ENCODE measurements around the gene MSRB3. TPM values are rescaled to one million over a fixed set of nuclear protein-coding genes. Genes with fewer than 3 reads are reported as not detected.

MSRB3 gene
- total and polyA plus RNA-seq, 2 of the 8 experiments (the other 6 are each of a cell fraction or from before 2014, with no cell fraction given) = 0.32 to 1.2 TPM

- no peak for TF ChIP-seq JUN (IDR thresholded peaks at IDR 0.05; ENCODE audit: low read depth, low read length)
- Histone ChIP-seq H3K14ac (ENCODE audit: insufficient read length) (no peak overlapping the region), H4K20me1 (replicated peaks in 1 of 2; ENCODE audit: control insufficient read depth in 1 of 2, insufficient read depth in 2 of 2, low read length in 2 of 2) (no peaks in the 10 kb centered on the region), H3K4ac (replicated peaks; ENCODE audit: insufficient read length, low read depth, low read length) (no peak overlapping the region), H3K23me2 (ENCODE audit: low read depth, low read length) (no peaks in the 10 kb centered on the region; the same call in 1 of the 2 replicates), H3K56ac (replicated peaks; ENCODE audit: insufficient read length, low read depth, low read length) (no peak overlapping the region), H4K5ac (ENCODE audit: insufficient read length, low read depth, low read length) (no peak overlapping the region), H3K4me3 (ENCODE audit: extremely low read depth in 1 of 4, insufficient read depth in 2 of 4, low read depth in 3 of 4, low read length in 4 of 4) (no peak overlapping the region), H2AK5ac (ENCODE audit: low read depth, low read length) (no peak overlapping the region), H2AFZ (ENCODE audit: low read length) (no peak overlapping the region), H3K4me1 (replicated peaks in 1 of 4; ENCODE audit: control insufficient read depth in 3 of 4, insufficient read depth in 4 of 4, low read length in 3 of 4) (no peaks in the 10 kb centered on the region), H3K9me3 (ENCODE audit: insufficient read depth in 2 of 2, low read depth in 1 of 2, low read length in 1 of 2) (no peaks in the 10 kb centered on the region), H3K36me3 (ENCODE audit: control insufficient read depth in 2 of 4, insufficient read depth in 4 of 4, low read length in 3 of 4) (no peaks in the 10 kb centered on the region), H3K79me1 (ENCODE audit: low read depth, low read length) (no peaks in the 10 kb centered on the region), H3K27me3 (replicated peaks in 1 of 4; ENCODE audit: control insufficient read depth in 3 of 4, extremely low read depth in 1 of 4, insufficient read depth in 3 of 4, low read length in 3 of 4) (no peaks in the 10 kb centered on the region), H3K27ac (ENCODE audit: low read depth, low read length) (no peak overlapping the region), H2BK15ac (ENCODE audit: low read length) (no peak overlapping the region), H2BK20ac (ENCODE audit: low read length) (no peak overlapping the region), H3K9ac (replicated peaks in 1 of 4; ENCODE audit: extremely low read depth in 1 of 4, low read depth in 3 of 4, low read length in 3 of 4) (no peak overlapping the region), H3K79me2 (ENCODE audit: control insufficient read depth in 1 of 2, insufficient read depth in 2 of 2, low read length in 2 of 2) (no peaks in the 10 kb centered on the region), H2BK120ac (replicated peaks; ENCODE audit: low read depth, low read length) (no peak overlapping the region), H3K18ac (ENCODE audit: extremely low read depth, low read length) (no peak overlapping the region), H4K91ac (replicated peaks; ENCODE audit: insufficient read length, low read length) (no peak overlapping the region), H3K23ac (ENCODE audit: insufficient read length) (no peak overlapping the region), H3K4me2 (ENCODE audit: insufficient read depth in 1 of 2, low read depth in 2 of 2, low read length in 2 of 2) (no peak overlapping the region), H2BK5ac (ENCODE audit: low read depth, low read length) (no peak overlapping the region), H2BK12ac (ENCODE audit: low read depth, low read length) (no peak overlapping the region), H4K8ac (ENCODE audit: extremely low read depth, insufficient read depth, low read length) (no peak overlapping the region)
- no peak for DNase-seq (ENCODE audit: low read depth in 1 of 2, low spot score in 2 of 2)
- ChIA-PET CTCF (ENCODE audit: partially characterized antibody) (interaction anchor here (0.5 kb wide), 1 partner anchor 21 kb away, joined by 3 read pairs; no protein-coding TSS in a partner anchor), POLR2A (ENCODE audit: partially characterized antibody) (interaction anchor here (1.2 kb wide), 1 partner anchor 29 kb away, joined by 3 read pairs; no protein-coding TSS in a partner anchor)
- WGBS, 2 experiments (ENCODE audit: extremely low coverage in 1 of 2, insufficient coverage in 1 of 2, insufficient read length in 1 of 2, insufficient replicate concordance in 2 of 2, low coverage in 1 of 2, low lambda C conversion rate in 2 of 2, missing lambda C conversion rate in 1 of 2) = 87% methylated on average over 1 of the region's 1 CpG; no CpG with 5 or more reads in 1 of the 2 experiments
- FAIRE-seq = no peak
These were observed 8.9 kb upstream of the MSRB3 start for GRCh38 chr12:65269603-65270002.
